HG02588 (cell line): Measurements from ENCODE around the gene CD44.

Experiments
- ATAC-seq: cut with Tn5 transposase; IDR thresholded peaks from one replicate; pipeline ENCODE4 v1.9.1; 2021; ENCODE audit warnings: mild to moderate bottlenecking, moderate library complexity; ENCODE audit not compliant: unreplicated experiment

CD44 gene

DNA sequence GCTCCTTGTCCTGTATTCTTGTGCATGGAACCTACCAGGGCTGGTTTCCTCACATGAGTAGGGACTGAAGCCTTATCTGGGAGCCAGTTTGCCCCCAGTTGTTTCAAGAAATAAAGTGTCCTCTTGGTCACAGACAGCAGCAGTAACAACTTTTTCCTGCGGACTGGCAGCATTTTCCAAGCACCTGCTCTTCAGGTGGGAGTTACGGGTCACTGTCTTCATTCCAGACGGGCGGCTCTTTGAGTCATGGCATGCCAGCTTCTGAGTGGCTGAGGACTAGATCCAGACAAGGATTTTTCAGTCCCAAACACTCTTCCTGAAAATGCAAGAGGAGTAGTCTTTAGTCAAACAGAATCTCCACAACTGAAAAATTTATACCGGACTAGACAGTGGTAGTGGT lies 2.7 kb upstream of the CD44 start:
- ATAC-seq = no peak

DNA sequence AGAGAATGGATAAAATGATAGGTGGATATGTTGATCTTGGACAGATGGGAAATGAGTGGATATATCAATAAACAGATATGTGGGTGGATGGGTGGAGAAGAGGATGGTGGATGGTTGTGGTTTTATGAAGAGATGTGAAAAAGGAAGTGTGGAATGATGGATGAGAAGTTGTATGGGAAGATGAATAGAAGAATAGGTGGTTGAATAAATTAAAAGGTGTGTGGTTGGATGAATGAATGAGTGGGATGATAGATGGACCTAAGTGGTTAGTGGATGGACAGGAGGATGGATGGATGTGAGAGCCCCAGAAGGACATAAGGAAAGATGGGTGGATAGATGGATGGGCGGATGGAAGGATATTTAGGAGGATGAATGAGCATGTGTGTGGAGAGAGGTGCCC lies 913 bp upstream of the CD44 start:
- no peak for ATAC-seq

DNA sequence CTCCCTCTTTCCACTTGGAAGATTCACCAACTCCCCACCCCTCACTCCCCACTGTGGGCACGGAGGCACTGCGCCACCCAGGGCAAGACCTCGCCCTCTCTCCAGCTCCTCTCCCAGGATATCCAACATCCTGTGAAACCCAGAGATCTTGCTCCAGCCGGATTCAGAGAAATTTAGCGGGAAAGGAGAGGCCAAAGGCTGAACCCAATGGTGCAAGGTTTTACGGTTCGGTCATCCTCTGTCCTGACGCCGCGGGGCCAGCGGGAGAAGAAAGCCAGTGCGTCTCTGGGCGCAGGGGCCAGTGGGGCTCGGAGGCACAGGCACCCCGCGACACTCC lies 397 bp upstream of the CD44 start:
- no peak for ATAC-seq

DNA sequence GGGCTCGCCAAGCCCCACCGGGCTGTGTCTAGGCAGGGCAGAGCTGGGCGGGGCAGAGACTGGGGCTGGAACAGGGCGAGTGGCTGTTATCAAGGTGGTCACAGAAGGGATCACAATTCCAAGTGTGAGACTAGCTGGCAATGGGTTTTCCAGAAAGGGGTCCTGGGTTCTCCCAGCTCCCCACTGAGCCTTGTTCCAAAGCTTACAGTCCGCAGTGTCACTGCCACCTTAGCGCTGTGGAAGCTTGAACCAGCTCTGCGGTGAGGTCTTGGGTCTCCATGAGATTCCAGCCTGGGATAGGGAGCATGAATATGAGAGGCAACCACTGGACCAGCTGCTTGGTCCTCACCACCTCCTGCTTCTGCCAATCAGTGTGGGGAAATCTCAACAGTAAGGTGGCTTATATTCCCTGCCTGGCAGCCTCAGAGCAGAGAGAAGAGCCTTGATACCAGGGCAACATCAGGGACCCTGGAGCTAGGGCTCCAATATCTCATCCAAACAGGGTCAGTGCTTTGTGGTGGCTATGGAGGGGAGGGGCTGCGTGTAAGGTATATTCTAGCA lies 831 bp downstream of the CD44 start:
- no peak for ATAC-seq

DNA sequence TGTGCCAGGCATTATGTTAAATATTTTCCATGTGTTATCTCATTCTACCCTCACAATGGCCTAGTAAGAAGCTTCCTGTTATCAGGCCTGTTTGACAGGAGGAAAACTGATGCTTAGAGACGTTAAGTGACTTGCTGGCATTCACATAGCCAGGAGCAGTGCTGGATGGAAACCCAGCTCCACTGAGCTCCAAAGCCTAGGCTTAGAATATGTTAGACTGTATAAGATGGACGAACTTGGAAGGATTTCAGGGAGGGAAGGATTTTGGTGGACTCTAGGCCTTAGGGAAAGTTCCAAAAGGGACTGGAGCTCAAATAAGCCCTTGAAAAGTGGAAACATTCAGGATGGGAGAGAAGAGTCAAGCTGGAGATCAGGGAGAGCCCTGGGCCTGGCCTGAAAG lies 2.1 kb downstream of the CD44 start:
- no peak for ATAC-seq

DNA sequence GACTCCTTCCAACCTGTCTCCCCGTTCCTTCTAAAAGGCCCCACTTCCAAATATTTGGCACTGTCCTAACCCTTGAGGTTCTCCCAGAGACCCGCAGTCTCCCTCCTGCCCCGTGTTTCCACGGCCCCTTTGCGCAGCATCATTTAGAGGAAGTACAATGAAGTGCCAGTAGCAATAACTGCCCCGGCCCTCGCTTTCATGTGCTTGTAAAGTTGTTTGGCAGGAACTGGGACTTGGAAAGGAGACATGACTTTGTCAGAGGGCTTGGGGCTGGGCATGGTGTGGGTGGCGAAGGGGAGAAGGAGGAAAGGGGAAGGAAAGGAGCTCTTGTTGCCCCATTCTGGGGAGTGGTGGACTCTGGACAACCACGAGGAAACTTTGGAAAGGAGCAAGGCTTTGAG lies 2.6 kb downstream of the CD44 start:
- no peak for ATAC-seq

DNA sequence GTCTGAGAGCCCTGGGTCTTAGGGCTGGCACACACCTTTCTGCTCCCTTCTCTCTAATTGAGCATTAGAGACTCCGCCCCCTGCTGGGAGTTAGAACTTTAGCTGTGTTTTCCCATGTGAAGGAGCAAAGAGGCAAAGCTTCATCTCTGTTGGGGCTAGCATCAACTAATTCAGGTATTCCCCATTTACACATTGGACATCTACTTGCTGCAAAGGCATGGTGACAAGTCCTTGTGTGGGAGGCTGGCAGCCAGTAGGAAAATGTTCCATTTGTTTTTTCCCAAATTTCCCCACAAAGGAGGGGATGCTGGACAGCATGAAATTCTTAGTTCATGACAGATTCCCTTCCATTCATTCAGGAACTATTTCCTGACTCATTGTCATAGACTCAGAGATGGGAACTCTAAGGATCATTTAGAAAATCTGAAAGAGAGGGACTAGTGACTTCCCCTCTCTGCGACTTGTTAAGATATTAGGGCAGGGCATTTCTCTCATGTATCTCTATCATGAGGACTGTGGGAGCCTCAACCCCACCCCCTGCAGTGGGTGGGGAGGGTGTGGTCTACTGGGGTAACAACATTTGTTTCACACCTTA lies 3.6 kb downstream of the CD44 start:
- no peak for ATAC-seq

DNA sequence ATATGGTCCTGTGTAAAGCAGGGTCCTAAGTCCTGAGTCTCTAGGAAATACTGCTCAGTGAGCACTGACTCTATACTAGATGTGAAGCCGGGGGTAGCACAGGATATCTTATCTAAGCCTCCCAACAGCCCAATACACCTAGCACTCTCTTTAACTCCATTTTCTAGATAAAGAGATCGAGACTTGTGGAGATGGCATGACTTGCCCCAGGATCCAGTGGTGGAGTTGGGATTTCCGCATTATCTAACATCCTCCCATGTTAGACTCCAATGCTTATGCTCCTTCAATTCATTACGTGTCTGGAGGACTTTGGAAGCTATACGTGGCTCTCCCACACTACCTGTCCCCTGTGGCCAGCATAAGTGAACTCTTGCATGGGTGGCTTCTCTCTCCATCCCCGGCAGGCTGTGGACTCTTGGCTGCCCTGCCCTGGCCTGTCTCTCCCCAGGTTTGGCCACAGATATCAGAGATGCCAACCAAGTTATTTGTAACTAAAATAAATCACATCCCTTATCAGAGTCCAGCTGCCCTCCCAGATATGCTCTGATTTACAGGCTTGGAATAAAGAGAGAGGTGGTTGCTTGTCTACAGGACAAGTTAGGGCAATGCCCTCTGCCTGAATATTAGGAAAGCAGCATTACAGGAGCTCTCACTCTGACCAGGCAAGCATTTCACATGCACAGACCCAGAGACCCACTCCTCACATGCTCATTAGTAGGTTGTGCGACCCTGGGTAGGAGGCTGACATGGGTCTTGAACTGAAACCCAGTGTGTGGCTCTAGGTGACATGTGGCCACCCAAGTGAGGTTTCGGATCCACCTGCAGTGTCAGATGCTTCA lies 4.5 kb downstream of the CD44 start:
- no peak for ATAC-seq

DNA sequence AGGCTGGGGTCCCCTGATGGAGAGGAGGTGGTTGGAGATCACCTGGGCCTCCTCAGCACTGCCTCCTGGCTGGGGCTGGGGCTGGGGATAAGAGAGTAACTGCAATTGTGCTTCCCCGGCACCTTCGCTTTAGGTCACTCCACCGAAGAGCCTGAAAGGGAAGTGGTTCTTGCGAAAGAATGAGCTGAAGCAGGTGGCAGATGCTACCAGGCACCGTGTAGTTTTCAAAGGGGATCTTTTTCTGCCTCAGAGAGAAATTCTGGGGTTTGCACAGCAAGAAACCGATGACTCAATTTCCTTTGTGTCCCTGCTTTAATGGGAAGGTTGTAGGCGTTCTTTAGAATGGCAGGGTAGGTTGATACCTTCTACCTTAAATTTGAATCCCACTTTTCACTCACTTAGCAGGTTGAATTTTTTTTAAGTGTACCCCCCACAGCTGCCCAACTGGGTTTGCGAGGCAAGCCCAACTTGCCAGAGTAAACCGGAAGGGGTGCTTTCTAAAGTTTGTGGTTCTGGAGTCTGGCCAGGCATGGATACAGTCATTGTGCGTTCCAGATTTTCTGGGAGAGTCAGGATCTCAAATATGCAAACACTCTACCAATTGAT lies 5.3 kb downstream of the CD44 start:
- ATAC-seq = peak; percentile 39

DNA sequence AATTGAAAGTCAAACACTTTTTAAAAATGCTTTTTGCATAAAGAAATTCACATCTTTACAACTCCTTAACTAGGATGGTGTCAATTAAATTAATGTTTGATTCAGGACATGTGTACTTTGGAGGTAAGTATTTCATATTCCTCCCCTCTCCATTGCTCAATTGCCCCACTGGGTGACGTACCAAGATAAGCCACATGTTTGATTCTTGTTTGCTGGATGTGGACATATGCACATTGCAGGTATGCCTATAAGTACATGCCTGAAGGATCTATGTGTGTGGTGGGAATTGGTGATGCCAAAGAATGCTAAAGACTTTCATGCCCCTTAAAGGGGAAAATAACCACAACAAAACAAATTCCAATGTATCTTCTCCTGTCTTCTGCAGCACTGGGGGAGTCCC lies 5.8 kb downstream of the CD44 start:
- ATAC-seq = no peak

DNA sequence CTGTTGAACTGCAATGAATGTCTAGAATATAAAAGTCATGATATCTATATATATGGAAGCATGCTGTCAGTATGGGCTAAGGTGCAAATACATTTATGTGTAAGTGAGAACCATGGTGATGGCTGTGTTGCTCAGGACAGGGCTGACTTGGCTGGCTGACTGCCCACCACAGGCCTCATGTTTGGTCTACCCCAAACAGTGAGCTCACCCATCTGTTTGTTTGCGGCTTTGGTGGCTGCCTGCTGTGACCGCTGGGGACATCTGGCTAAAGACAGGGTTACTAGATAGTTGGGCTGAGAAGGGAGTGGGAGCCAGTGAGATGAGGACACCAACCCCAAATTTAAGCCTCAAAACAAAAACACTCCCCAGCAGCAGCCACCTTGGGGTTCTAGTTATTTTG lies 6.3 kb downstream of the CD44 start:
- peak; percentile 57 for ATAC-seq

DNA sequence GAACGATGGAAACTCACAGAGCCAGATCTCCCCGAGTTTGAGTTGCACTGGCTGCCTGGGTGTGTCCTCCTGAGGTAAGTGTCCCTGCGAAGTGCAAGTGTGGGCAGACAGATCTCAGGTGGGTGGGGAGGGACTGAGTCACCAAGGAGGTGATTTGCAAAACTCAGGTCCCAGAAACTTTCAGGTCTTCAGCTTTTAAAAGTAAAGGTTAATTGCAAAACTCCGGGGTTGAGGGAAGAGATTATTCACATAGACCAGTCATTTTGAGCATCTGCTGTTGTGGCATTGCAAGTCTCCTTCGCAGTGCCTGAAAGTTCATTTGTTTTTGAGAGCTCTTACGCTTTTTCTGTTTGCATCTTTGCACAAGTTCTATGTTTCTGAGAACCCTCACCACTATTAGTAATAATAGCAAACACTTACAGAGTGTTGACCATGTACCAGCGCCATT lies 7.1 kb downstream of the CD44 start:
- peak; percentile 33 for ATAC-seq

DNA sequence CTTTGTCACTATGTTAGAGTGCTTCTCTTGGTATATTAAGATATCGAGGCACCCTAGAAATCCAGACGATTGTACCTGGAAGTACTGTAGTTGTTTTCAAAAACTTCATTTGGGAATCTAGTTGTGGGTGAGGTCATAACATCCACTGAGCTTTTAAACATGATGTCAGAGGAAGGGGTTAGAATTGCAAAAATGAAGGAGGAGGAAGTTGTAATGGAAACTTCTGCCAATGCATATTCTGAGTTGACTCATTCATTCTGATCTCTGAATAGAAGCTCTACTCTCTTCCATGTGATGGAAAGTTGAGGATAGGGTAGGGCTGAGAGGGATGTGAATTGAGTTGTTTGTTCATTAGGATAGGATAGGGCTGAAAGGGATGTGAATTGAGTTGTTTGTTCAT lies 7.7 kb downstream of the CD44 start:
- no peak for ATAC-seq

DNA sequence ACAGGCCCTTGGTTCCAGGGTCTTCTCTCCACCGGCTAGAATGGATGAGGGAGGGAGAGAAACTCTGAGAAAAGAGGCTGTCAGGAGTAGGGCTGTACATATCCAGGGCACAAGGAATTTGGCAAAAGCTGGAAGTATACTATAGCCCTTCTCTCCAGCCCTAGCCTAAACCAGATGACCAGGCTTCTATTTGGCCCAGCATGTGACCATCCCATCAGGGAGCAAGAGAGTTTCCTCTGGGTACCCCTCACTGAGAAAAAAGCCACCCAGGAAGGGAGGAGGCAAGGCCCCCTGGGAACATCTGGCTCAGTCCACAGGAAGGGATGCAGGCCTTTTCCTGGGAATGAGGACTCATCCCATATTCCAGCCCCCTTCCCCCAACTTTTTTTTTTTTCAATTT lies 8.3 kb downstream of the CD44 start:
- no peak for ATAC-seq

DNA sequence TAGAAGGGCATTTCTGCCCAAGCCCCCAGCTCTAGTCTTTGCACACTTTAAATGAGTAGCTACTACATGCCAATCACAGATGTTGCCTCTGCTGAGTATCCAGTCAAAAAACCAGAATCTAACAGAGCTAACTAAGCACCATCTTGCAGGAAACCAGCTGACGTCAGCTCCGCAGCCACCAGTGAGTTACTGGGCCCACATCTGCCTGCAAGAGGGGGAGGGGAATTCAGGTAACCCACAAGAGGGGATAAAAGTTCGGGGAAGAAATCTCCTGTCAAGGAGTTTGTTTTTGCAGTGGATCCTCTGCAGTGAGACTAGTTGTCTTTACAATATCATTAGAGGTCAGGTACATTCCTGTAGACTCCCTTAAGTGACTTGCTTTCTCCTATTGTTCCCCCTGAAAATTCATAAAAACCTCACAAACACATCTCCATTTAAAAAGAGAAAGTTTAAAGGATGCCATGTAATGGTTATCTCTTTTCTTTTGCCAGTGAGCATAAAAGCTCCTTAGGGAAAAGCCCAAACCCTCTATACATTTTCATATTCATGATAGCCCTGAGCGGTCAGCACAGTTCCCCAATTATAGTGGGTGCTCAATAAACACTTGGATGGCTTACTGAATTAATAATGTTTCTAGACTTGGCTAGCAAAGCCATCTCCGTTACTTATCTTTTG lies 9.3 kb downstream of the CD44 start:
- ATAC-seq = no peak

DNA sequence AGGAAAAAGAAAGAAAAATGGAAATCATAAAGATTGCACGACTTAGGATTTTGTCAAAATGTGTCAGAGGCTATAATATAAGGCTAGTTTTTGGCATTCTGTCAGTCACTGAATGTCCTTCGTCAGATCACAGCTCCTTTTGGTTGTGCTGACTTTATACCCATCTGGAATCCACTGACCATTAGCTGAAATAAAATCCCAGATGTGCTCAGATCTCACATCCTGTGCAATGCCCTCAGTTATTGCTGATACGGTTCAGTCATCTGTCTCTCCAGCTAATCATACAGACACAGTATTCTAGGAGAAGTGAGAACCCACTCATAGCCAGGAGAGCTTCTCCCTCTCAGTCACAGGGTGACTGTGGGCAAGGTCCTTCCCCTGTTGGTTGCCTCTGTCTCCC lies 11.5 kb downstream of the CD44 start:
- ATAC-seq = no peak

DNA sequence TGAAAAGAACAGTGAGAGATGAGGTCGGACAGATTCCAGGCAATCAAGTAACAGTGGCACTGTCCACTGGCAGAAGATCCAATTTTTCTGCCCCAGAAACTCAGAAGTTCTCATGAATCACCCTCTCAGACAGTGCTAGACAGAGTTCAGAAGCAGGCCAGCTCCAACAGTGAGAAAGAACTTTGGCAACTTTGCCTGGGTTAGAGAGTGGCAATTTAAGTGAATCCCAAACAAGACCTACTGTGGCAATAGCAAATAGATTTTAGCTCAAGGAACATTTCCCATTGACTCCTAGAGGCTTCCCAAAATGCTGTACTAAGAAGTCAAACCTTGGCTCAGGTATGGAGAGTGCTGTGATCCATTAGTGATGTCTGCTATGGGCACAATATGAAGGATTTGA lies 12.3 kb downstream of the CD44 start:
- no peak for ATAC-seq

DNA sequence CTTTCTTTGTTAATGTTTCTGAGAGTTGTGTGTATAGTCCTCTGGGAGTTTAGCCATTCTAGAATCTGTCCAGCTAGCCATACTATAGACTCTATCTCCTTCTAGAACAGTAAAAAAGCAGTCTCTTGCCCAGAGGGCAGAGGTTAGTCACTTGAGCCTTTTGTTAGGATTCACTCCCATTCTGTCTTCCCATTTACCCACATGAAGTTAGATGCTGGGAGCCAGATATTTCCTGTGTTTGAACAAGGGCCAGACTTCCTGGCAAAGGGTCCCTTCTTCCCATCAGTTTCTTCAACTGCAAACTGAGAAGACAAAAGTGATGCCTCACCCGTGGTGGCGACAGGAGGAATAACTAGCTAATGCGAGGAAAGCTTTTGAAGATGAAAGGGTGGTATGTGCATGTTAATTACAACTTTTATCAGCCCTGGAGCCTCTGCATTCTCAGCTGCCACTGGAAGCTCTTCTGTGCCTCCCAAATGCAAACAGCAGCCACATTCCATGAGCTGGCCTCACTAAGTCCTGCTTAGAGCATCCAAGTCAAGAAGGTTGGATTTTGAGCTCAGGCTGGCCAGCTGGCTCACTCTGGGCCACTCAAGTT lies 12.8 kb downstream of the CD44 start:
- ATAC-seq = no peak

DNA sequence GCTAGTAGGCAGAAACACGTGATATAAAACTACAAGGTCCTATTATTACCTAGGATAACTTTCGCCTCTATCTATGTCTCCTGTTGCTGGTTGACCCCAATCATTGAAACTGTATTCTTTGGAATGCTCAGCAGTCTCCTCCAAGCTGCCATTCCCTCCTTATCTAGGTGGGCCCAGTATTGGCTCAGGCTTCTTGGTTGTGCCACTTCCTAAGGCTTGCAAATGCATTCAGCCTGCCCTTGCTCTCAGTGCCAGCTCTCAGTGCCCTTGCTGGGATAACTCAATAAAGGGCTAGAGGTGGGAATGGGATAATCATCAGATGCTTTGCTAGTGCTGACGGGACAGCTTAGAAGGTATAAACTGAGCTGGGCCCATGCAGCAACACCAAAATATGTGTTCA lies 13.6 kb downstream of the CD44 start:
- no peak for ATAC-seq

DNA sequence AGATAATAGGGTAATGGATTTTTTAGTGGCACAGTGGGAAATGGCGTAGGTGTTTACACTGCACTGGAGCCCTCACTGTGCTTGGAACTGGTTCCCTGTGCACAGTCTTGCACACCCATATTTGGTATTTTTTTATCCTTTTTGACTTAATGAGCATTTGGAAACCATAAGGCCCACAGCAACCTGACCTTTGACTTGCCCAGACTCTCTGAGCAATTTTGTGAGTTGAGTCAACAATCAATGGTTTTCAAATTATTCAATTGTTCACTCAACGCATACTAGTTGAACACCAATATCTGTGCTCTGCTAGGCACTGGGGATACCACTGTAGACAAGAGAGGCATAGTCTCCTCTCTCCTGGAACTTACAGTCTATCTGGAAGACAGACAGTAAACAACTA lies 14.3 kb downstream of the CD44 start:
- no peak for ATAC-seq

DNA sequence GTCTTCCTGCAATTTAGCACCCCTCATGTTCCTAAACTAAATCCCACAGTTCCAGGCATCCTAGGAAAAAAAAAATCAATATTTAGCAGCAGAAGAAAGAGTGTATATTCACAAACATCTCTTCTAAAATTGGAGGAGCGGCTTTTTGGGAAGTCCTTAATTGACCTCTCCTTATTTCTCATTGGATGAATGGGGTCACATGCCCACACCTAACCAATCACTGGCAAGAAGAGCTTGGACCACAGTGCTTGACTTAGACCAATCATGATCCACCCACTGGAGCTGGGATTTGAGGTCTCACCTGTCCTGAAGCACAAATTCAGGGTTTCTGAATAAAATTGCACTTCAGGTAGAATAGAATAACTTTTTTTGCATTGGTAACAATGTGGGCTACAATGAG lies 16.0 kb downstream of the CD44 start:
- ATAC-seq = no peak
